Activated naive CD4-positive, alpha-beta T cell treated with anti-CD3 and anti-CD28 coated beads for 36 hours (primary cell): Measurements from ENCODE around the gene KCNQ1. TPM values are rescaled to one million over a fixed set of nuclear protein-coding genes. Genes with fewer than 3 reads are reported as not detected.
A peak's percentile ranks its signal among the peaks of the same experiment; 100 is the strongest.

Experiments used
- CTCF ChIA-PET: fragments of 350-600 bp; sonication (Branson Sonifier 250); formaldehyde crosslinking; loops from one replicate; lab custom pipeline; 2021; ENCODE audit warnings: antibody characterized with exemption; lab: Charles Lee
- DNase-seq: peaks from one replicate; pipeline ENCODE4 v3.0.0-alpha.2; 2020
- H3K27ac Mint-ChIP-seq: one replicate; pipeline ENCODE4 v1.8.0; 2021; ENCODE audit warnings: mild to moderate bottlenecking, mixed read lengths
- H3K27me3 Mint-ChIP-seq: one replicate; pipeline ENCODE4 v1.8.0; 2021; ENCODE audit warnings: low read depth, mixed read lengths
- H3K36me3 Mint-ChIP-seq: one replicate; pipeline ENCODE4 v1.8.0; 2021; ENCODE audit warnings: low read depth, mixed read lengths
- H3K4me1 Mint-ChIP-seq: one replicate; pipeline ENCODE4 v1.8.0; 2021; ENCODE audit warnings: low read depth, mixed read lengths
- H3K4me3 Mint-ChIP-seq: one replicate; pipeline ENCODE4 v1.8.0; 2021; ENCODE audit warnings: mild to moderate bottlenecking, moderate library complexity, mixed read lengths
- H3K9me3 Mint-ChIP-seq: one replicate; pipeline ENCODE4 v1.8.0; 2021; ENCODE audit warnings: mixed read lengths
- intact Hi-C: fragments of 100-400 bp; cut with micrococcal nuclease; formaldehyde crosslinking; loops from one replicate; pipeline ENCODE4 v1.15.1; 2023
- total RNA-seq, 2 experiments: library from RNA; stranded (reverse); gene quantifications; one replicate each; pipeline ENCODE4 v1.2.3, GENCODE V29; 2021

Gene KCNQ1
- total RNA-seq, 2 experiments from 2014 or later, result 10.6 to 10.8 TPM

GRCh38 chr11:2700415-2701211 is 255.8 kb downstream of the KCNQ1 start:
- intact Hi-C loops, result no loop called here
- Mint-ChIP-seq H3K4me3 (peak overlapping the region; percentile 69), H3K27ac (no peak overlapping the region), H3K9me3 (no peaks in the 10 kb centered on the region), H3K27me3 (no peaks in the 10 kb centered on the region), H3K36me3 (no peaks in the 10 kb centered on the region), H3K4me1 (peaks cover 8% of the 10 kb centered on the region)
- CTCF ChIA-PET, result no interaction called here
- DNase-seq, result peak; percentile 37

GRCh38 chr11:2701230-2701629 is 256.4 kb downstream of the KCNQ1 start:
- Mint-ChIP-seq H3K27me3 (no peaks in the 10 kb centered on the region), H3K27ac (no peak overlapping the region), H3K4me3 (peak overlapping the region; percentile 68), H3K4me1 (peaks cover 8% of the 10 kb centered on the region), H3K36me3 (no peaks in the 10 kb centered on the region), H3K9me3 (no peaks in the 10 kb centered on the region)
- intact Hi-C loops, result no loop called here
- no peak for DNase-seq
- CTCF ChIA-PET, result interaction anchor here (1.5 kb wide), 1 partner anchor 187 kb away, joined by 4 read pairs; no protein-coding TSS in a partner anchor

GRCh38 chr11:2701898-2702434 is 257.2 kb downstream of the KCNQ1 start:
- H3K4me3 Mint-ChIP-seq, result no peak overlapping the region
- intact Hi-C loops, result no loop called here

GRCh38 chr11:2702771-2703362 is 258.1 kb downstream of the KCNQ1 start:
- Mint-ChIP-seq H3K9me3 (no peaks in the 10 kb centered on the region), H3K36me3 (peaks cover 2% of the 10 kb centered on the region), H3K27me3 (no peaks in the 10 kb centered on the region), H3K4me3 (no peak overlapping the region), H3K4me1 (peaks cover 8% of the 10 kb centered on the region), H3K27ac (no peak overlapping the region)
- intact Hi-C loops, result no loop called here
- CTCF ChIA-PET, result interaction anchor here (1.5 kb wide), 1 partner anchor 185 kb away, joined by 4 read pairs; no protein-coding TSS in a partner anchor
- DNase-seq, result no peak

More at GRCh38 chr11:2701898-2702434, 257.2 kb downstream of the KCNQ1 start:
- H3K4me1 Mint-ChIP-seq, result peaks cover 8% of the 10 kb centered on the region
- no peak for DNase-seq
- H3K27ac Mint-ChIP-seq, result no peak overlapping the region
- peaks cover 2% of the 10 kb centered on the region for H3K36me3 Mint-ChIP-seq
- H3K9me3 Mint-ChIP-seq, result no peaks in the 10 kb centered on the region
- H3K27me3 Mint-ChIP-seq, result no peaks in the 10 kb centered on the region
- CTCF ChIA-PET, result interaction anchor here (1.5 kb wide), 1 partner anchor 186 kb away, joined by 4 read pairs; no protein-coding TSS in a partner anchor

- no peak overlapping the region for H3K4me3 Mint-ChIP-seq
- CTCF ChIA-PET, result no interaction called here
- peaks cover 4% of the 10 kb centered on the region for H3K4me1 Mint-ChIP-seq
- no peak for DNase-seq
- intact Hi-C loops, result no loop called here
- no peaks in the 10 kb centered on the region for H3K9me3 Mint-ChIP-seq
- H3K36me3 Mint-ChIP-seq, result peaks cover 2% of the 10 kb centered on the region
- H3K27me3 Mint-ChIP-seq, result no peaks in the 10 kb centered on the region
- H3K27ac Mint-ChIP-seq, result no peak overlapping the region
Observed at GRCh38 chr11:2703363-2704141, 258.7 kb downstream of the KCNQ1 start.

GRCh38 chr11:2704356-2704755 is 259.5 kb downstream of the KCNQ1 start:
- Mint-ChIP-seq H3K4me1 (no peaks in the 10 kb centered on the region), H3K9me3 (no peaks in the 10 kb centered on the region), H3K27ac (no peak overlapping the region), H3K36me3 (peaks cover 3% of the 10 kb centered on the region), H3K27me3 (no peaks in the 10 kb centered on the region), H3K4me3 (no peak overlapping the region)
- intact Hi-C loops, result no loop called here
- no peak for DNase-seq
- CTCF ChIA-PET, result no interaction called here

- intact Hi-C loops, result no loop called here
- Mint-ChIP-seq H3K9me3 (peaks cover 4% of the 10 kb centered on the region), H3K27ac (no peak overlapping the region), H3K36me3 (peaks cover 8% of the 10 kb centered on the region), H3K4me3 (no peak overlapping the region), H3K4me1 (no peaks in the 10 kb centered on the region), H3K27me3 (no peaks in the 10 kb centered on the region)
- no peak for DNase-seq
- CTCF ChIA-PET, result no interaction called here
Observed at GRCh38 chr11:2704896-2705606, 260.2 kb downstream of the KCNQ1 start.

GRCh38 chr11:2706321-2706720 is 261.5 kb downstream of the KCNQ1 start:
- CTCF ChIA-PET, result interaction anchor here (1.1 kb wide), 1 partner anchor 177 kb away, joined by 5 read pairs; no protein-coding TSS in a partner anchor
- no peaks in the 10 kb centered on the region for H3K27me3 Mint-ChIP-seq
- DNase-seq, result no peak
- H3K4me1 Mint-ChIP-seq, result no peaks in the 10 kb centered on the region
- H3K36me3 Mint-ChIP-seq, result peaks cover 8% of the 10 kb centered on the region
- intact Hi-C loops, result no loop called here
- peaks cover 4% of the 10 kb centered on the region for H3K9me3 Mint-ChIP-seq
- no peak overlapping the region for H3K27ac Mint-ChIP-seq
- H3K4me3 Mint-ChIP-seq, result no peak overlapping the region

GRCh38 chr11:2707736-2708135 is 262.9 kb downstream of the KCNQ1 start:
- CTCF ChIA-PET, result no interaction called here
- Mint-ChIP-seq H3K36me3 (peaks cover 8% of the 10 kb centered on the region), H3K27ac (no peak overlapping the region), H3K27me3 (no peaks in the 10 kb centered on the region), H3K4me3 (no peak overlapping the region), H3K9me3 (peaks cover 4% of the 10 kb centered on the region), H3K4me1 (no peaks in the 10 kb centered on the region)
- no peak for DNase-seq
- intact Hi-C loops, result no loop called here

GRCh38 chr11:2708151-2708581 is 263.4 kb downstream of the KCNQ1 start:
- peaks cover 8% of the 10 kb centered on the region for H3K36me3 Mint-ChIP-seq
- CTCF ChIA-PET, result no interaction called here
- intact Hi-C loops, result no loop called here

GRCh38 chr11:2708757-2709281 is 264.0 kb downstream of the KCNQ1 start:
- DNase-seq, result no peak
- peaks cover 8% of the 10 kb centered on the region for H3K36me3 Mint-ChIP-seq
- no peaks in the 10 kb centered on the region for H3K27me3 Mint-ChIP-seq
- intact Hi-C loops, result no loop called here
- H3K27ac Mint-ChIP-seq, result no peak overlapping the region
- CTCF ChIA-PET, result interaction anchor here (0.7 kb wide), 1 partner anchor 1155 kb away, joined by 3 read pairs; no protein-coding TSS in a partner anchor
- H3K4me1 Mint-ChIP-seq, result no peaks in the 10 kb centered on the region
- H3K4me3 Mint-ChIP-seq, result no peak overlapping the region
- H3K9me3 Mint-ChIP-seq, result peaks cover 4% of the 10 kb centered on the region

More at GRCh38 chr11:2708151-2708581, 263.4 kb downstream of the KCNQ1 start:
- DNase-seq, result no peak
- Mint-ChIP-seq H3K4me1 (no peaks in the 10 kb centered on the region), H3K4me3 (no peak overlapping the region), H3K27ac (no peak overlapping the region), H3K27me3 (no peaks in the 10 kb centered on the region), H3K9me3 (peaks cover 4% of the 10 kb centered on the region)
